DMS153 (cell line): Measurements from ENCODE around the gene EYS.
"Not testable (repeated sequence)": the region's sequence is repeated elsewhere in the genome, so short reads cannot be mapped to it uniquely, and the experiment has no call there.

Experiments used
- DNase-seq: peaks from one replicate; lab custom pipeline; 2025; lab: John Stamatoyannopoulos, UW

Gene EYS

DNA sequence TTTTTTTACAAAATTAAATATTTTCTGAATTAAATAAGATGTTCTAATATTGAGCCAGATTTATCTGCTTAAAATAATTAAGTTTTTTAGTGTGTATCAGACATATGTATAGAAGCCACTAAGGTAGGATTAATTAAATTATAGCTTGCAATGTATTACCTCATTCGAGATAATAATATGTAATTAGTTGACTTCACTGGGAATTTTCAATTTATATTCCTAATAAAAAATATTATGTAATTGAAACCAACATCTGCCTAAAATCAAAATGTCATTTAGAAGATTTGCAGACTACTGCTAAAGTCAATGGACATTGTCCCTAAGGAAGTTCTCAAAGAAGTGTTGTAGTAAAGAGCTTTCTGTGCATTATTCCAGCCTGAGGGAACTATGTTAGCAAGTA, 254.7 kb downstream of the EYS start:
- DNase-seq = no peak

DNA sequence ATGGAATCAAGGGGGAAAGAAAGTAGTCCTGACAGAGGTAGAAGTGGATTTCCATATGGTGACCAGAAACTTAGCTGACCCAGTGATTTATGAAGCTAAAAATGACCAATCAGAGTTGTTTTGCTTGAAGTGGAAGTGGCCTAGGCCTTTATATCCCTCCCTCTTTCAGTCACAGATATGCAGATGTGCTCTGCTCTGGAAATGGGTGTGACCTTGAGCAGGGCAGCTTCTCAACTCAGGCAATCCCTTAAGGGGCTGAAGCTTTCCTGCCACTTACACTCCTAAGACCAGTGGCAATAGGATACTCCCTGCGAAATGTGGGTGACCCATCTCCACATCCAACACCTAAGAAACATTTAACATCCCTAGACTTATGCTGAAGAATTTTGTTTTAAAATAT, 256.6 kb downstream of the EYS start:
- DNase-seq = no peak

DNA sequence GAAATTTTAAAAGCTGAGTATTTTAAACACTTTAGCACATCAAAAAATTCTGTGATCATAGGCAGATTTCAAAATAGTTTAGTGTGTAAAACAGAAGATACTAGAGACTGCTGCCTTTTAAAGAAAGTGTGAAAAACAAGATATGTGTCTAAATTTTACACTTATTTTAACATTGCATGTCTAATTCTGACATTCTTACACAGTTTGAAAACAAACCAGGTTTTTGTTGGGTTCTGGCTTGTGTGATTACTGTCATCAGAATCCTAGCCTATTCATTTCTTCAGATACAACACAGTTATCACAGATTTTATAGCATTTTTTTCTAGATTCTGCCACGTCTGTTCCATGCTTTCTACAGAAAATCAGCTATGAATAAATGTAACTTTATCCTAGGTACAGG, 257.1 kb downstream of the EYS start:
- DNase-seq = no peak

DNA sequence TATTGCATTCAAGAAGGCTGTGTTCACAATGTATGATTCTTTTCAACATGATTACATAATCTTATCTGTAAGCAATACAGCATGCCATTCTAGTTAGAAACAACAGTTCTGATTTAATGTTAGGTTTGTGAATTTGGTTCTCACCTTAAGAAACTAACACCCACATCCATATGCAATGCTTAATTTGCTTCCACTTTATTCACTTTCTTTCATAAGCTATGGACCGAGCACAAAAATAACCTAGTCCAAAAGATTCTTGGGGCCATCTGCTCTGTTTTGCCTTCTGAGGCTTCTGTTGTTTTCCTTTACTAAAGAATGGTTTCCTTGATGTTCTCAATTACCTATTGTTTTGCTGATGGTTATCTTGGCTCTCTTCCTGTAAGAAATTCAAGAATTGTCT, 258.2 kb downstream of the EYS start:
- DNase-seq = no peak

DNA sequence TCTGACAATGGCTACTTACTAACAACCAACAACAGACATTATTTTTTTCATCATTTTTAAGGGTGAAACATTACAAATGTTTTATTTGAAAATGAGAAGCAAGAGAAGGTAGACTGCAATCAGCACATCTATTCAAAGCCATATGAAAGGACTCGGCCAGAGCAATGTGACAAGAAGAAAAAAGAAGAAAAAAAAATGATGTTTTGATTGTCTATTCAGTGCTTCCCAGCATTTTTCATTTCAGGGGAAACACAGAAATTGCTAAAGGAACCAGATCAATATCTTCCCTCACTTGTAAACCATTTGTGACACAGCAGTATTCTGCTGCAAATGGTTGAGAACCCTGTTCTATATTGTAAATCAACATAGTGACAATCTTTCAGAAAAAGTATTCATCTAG, 270.7 kb downstream of the EYS start:
- DNase-seq = no peak

DNA sequence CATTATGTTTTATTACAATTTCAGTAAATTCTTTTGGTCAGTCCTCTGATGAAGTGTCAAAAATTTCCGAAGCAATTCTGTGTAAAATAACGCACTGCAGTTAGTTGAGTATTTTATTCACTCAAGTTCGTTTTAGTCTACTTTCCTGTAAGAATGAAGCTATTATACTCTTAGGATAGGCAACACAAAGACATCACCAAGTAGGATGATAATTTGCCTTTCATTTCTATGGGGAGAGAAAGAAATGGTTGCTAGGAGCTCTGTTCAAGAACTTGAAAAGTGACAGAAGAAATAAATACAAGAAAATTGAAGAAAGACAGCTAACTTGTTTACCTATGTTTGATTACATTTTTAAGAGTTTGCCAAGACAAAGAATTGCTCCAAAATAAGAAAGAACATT, 290.4 kb downstream of the EYS start:
- DNase-seq = no peak

DNA sequence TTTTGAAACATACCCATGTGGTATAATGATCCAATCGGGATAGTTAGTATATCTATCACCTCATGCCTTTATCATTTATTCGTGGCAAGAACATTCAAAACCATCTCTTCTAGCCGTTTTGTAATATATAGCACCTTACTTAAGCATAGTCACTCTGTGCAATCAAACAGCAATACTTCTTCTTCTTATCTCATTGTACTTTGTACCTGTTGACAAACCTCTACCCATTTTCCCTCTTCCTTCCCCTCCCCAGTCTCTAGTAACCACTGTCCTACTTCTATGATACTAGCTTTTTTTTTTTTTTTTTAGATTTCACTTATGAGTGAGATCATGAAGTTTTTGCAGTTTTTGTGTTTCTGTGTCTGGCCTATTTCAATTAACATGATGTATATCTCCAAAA, 296.7 kb downstream of the EYS start:
- DNase-seq = no peak

DNA sequence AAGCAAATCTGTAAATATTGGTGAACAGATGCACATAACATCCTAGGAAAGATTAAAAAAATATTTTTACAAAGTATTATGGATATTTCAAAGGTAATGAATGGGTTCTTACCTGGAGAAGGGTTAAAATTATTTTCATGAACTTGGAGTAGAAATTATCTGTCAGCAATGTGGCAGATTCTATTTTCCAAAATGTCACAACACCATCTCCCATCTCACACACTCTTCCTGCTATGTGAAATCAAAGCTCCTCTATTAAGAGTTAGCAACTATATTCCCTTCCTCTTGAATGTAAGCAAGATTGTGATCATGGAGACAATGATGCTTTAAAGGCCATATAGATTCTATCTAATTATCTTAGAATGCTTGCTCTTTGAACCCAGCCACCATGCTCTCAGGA, 304.5 kb downstream of the EYS start:
- DNase-seq = no peak

DNA sequence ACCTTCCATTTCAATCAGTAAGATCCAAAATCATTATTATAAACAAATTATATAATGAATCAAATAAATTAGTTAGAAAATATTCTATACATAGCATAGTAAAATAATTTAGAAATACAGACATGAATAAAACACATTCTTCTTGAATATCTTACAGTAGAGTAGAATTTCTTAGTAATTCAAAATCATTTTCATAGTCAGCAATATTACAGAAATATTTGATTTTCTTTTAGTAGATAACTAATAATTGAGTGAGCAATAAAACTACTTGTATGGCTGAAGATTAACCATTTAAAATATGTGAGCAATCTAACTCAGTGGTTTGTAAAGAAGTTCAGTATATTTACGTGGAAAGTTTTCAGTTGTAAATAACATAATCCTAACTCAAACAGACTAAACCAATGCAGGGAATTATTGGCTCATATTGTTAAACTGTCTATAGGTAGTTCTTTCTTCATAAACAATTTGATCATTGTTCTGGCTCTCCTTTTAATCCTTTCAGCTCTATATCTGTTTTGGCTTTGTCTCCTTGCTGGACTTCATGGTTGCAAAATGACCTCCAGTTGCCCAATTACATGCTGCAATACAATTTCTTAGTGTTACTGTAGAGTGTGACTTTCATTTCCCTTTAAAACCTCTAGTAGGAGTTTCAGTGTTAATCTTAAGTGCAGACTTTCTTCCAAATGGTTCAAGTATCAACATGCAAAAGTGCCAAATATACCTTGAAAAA, 307.5 kb downstream of the EYS start:
- no peak for DNase-seq

DNA sequence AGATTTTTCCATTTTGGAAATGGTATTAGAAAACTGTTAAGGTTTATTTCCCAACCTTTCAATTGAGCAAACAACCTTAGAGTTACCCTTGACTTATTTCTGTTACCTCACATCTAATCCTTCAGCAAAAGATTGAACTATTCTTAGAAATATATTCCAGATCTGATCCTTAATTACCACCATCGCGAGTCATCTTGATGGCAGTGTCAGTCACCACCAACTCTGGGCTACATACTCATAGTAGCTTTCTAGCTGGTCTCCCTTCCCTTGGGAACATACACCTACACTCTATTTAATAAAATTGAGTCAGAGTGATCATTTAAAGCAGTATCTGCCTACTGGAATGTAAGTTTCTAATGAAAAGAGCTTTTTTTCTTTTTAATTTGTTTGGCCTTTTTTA, 308.2 kb downstream of the EYS start:
- no peak for DNase-seq

DNA sequence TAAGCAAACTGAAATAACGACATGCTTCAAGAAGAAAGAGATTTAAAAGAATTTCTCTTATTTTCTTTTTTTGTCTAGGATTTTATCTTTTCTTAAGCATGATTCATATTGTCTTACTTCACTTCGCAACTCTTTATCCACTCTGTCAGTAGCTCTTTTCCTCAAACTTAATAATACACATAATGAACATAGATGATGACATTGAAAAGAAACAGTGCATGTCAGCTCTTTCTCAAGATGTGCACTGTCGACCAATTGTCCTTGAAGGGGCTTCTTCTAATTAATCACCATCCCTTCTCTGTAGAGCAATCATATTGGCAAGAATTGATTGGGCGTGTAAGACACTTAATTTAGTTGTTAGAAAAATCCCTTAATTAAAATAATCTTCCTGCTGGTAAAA, 356.5 kb downstream of the EYS start:
- no peak for DNase-seq

DNA sequence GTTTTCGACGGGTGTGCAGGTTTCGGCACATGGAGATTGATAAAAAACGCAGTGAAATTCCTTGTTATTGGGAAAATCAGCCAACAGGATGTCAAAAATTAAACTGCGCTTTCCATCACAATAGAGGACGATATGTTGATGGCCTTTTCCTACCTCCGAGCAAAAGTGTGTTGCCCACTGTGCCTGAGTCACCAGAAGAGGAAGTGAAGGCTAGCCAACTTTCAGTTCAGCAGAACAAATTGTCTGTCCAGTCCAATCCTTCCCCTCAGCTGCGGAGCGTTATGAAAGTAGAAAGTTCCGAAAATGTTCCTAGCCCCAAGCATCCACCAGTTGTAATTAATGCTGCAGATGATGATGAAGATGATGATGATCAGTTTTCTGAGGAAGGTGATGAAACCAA, 404.4 kb downstream of the EYS start:
- DNase-seq = not testable (repeated sequence)

DNA sequence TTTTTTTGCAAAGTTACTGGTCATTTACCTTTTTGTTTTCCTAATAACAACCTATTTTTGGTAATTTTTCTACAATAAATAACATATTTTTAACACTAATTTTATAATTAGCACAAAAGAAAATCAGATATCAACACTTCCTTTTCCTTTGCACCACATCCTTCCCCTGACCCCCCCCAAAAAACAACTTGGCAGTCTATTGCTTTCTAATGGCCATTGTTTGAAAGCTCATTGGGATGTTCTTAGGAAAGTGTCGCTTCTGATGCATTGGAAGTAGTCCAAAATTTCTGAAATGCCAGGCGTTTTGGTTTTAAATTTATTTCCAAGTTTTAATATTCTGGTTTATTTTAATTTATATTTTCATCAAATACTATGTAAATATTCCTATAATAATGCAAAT, 407.8 kb downstream of the EYS start:
- no peak for DNase-seq

DNA sequence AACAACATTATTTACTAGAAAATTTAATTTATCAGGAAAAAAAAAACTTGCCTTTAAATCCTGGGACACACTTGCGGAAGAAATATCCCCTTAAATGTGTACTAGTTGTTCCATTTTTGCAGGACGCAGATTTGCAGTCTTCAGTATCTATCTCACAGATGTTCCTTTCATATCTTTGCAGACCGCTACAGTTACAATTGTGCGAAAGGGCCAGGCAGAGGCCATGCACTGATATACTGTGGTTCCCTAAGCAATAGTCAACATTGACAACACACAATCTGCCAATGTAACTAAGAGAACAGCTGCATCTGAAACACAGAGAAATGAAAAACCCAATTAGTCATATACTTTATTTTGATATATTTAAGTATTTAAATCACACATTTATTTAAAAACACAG, 411.2 kb downstream of the EYS start:
- DNase-seq = no peak

DNA sequence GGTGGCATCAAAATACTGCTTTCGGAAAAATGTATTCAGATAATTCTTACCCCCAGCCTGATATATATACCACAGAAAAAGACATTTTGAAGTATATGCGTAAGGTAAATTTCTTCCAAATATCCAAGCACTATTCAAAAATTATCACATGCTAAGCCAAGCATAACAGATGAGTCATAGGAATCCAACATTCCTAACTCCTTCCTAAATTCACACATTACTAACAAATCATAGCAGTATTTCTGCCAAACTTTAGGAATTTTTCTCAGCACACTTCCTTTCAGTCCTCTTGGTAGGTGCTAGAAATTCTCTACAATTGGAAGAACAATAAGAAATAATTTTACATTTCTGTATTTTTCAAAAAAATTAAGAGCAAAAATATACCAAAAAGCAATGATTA, 417.5 kb downstream of the EYS start:
- no peak for DNase-seq

DNA sequence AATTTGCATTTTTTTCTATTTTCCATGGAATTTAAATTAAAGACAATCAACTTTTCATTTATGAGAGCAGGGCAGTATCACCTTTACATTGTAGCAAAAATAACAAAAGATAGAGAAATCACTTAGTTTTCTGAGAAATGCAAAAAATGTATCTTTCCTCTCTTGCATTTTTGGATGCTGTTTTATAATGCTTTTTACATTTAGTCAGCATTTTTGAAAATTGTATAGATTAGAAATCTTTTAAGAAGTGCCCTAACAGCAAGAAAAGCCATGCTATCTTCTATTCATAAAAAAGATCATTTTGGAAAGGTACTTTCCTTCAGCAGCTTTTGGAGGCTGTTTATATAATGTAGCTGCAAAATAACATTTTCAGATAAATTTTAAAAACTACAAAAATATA, 421.8 kb downstream of the EYS start:
- no peak for DNase-seq

DNA sequence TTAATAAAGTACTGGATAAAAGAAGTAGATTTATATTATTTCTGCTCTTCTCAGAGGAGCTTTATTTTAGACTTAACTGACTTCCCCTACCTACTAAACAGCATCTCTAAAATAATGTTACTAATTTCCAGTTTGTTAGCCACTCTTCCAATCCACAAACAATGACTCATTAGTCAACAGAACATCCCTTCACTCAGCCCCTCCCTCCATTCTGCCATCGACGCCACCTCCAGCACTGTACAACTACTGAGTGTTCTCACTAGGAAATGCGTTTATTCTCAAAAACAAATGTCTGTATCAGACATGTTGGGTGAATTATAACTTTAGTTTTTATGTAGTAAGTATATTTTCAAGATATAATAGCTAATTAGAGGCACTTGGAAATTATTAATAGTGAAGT, 427.0 kb downstream of the EYS start:
- DNase-seq = no peak

DNA sequence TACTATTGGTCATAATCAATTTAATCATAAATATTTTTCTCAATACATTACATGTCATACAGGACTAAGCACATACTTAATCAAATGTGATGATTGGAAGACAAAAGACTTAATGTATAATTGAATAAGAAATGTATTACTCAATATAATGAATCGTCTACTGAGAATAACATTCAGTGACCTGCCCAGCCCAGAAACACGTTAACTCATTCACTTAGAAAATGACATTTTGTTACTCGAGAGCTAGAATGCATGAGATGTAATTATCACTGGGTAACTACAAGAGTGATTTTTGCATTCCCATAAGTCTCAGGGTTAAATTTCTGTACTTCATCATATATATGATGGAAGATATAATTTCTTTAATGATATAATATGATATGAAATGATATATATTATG, 444.8 kb downstream of the EYS start:
- no peak for DNase-seq

DNA sequence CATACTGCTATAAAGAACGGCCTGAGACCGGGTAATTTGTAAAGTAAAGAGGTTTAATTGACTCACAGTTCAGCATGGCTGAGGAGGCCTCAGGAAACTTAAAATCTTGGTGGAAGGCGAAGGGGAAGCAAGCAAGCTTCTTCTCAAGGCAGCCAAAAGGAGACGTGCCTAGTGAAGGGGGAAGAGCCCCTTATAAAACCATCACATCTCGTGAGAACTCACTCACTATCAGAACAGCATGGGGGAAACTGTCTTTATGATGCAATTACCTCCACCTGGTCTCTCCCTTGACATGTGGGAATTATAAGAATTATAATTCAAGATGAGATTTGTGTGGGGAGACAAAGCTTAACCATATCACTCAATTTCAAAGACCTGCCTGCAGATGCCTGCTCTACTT, 447.0 kb downstream of the EYS start:
- DNase-seq = no peak

DNA sequence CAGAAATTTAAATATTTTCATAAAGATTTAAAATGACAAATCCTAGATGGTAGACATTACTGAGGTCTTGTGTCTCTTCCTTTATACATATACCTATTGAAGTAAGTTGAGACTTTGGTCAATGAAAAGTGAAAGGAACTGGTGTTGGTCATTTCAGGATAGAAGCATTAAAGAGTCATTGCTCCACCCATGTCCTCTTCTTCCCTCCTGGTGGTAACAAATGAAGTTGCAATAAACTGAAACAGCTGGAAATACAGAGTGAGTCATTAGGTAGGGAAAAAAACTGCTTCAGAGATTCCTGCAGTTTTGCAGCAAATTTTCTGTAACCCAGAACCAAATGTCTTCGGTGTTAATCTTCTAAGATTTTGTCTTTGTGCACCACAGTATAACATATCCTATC, 448.0 kb downstream of the EYS start:
- DNase-seq = no peak

DNA sequence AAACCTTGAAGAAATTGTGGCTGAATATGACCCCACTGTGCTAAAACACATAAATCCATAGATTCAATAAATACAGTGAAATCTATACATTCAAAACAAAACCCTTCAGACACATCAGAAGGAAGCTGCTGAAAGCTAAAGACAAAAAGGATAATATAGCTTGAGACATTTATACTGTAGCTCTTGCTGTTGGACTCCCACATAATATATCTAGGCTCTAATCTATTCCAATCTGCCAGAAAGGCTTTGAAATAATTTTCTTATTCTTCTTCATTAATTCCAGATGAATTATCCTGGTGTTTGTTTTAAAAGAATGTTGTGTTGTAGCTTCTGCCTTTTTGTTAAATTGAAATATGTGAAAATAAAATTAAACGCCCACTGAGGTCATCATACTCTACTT, 454.0 kb downstream of the EYS start:
- no peak for DNase-seq

DNA sequence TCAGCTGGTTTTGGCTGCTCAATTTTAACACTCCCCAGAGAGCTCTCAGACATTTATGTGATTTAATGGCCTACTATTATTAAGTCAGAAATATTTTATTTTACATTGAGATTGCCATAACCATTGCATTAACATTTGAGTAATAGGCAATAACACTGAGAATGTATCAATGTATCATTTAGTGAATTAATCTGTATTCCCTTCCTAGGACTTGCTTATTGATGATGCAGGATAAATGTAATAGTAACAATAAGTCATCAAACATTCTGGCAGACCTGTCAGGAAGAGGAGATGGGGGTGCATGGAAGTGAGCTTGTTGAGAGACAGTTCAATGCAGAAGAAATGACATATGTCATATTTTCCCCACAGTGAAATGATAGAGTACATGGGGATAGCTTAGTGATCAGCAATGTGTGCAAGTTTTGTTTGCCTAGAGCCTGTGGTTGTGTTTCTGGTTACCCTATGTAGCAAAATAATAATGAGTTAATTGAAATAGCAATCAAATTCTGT, 458.9 kb downstream of the EYS start:
- DNase-seq = no peak

DNA sequence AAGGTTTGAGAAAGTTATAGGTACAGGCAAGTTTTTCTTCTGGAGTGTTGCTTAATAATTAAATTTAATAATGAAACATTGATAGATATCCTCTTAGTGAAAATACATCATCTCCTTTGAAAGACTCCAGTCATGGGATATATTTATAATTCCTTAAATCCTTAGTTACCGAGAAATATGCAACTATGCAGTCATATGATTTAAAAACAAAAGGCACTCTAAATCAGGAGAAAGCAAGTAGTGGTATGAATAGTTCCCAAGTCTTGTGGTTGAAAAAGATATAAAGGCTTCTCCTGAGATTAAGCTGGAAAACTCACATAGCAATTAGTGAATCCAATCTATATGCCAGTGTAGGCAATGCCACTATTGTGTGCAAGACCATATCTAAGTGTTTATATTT, 475.4 kb downstream of the EYS start:
- DNase-seq = no peak

DNA sequence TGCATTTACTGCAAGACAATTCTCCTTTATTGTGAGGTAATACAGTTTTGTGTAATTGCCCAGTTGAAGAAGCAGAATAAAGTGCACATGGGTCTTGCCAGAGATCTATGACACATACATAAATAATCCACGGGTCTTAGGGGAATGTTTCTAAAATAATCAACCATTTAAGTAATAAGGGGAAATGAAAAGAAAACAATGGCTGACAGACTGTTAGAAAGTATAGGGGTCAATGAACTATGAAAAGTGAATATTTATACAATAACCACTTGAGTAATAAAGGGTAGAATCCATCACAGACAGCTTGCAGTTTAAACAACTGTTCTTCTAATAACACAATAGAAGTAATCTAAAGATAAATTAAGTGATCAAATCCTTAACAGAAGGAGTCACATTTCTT, 477.2 kb downstream of the EYS start:
- DNase-seq = no peak

DNA sequence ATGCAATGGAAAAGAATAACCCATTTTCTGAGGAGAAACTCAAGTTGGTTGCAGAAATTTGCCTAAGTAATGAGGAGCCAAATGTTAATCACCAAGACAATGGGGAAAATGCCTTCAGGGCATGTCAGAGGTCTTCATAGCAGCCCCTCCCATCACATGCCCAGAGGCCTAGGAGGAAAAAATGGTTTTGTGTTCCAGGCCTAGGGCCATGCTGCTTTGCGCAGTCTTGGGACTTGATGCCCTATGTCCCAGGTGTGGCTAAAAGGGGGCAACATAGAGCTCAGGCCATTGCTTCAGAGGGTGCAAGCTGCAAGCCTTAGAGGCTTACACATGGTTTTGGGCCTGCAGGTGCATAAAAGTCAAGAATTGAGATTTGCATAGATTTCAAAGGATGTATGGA, 485.9 kb downstream of the EYS start:
- no peak for DNase-seq
